ENCODE results near the gene PRSS38.
A peak's percentile ranks its signal among the peaks of the same experiment; 100 is the strongest.

Gene PRSS38

GRCh38 chr1:227815468-227816409 is at the start of gene PRSS38:
Gene PRSS38 (plus strand): TSS chr1:227815675. CDS start chr1:227815717, 42 bp downstream.
- H3K9me3 Mint-ChIP-seq, result peaks cover 29% of the 10 kb centered on the region
- H3K36me3 Mint-ChIP-seq (ENCODE audit: low read depth), result peaks cover 2% of the 10 kb centered on the region
- H3K4me3 Mint-ChIP-seq, result no peak within 1 kb of the TSS
- no peaks in the 10 kb centered on the region for H3K27me3 Mint-ChIP-seq (ENCODE audit: low read depth)
- H3K4me1 Mint-ChIP-seq (ENCODE audit: low read depth), result no peaks in the 10 kb centered on the region
- H3K27ac Mint-ChIP-seq, result no peak within 1 kb of the TSS

DNA sequence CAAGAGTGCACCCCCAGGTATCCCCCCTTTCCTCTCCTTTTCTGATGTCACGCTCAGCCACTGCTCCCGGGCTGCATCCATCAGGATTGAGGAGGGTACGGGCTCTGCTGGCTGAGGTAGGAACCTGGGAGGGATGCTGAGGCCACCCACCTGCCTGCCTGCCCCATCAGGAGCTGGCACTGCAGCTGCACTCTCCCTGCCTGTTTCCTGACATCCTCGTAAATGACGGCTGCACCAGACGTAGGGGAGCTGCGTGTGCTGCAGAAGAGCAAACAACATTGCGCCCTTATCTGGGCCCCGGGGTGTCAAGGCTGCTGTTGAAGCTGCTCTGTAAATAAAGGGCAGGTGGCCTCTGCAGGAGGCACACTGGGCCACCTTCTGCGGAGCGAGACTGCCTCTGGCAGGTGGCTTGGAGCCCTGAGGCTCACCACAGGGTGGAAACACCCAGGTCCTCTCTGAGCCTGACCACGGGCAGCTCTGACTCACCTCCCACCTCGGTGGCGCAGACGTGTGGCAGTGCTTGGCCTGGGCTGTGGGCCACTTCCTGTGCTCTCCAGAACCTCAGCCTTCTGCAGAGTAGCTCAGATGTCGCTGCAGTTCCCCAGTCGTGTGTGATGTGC is 49.4 kb upstream of the PRSS38 start:
- Mint-ChIP-seq H3K9me3 (no peaks in the 10 kb centered on the region), H3K36me3 (ENCODE audit: low read depth) (peaks cover 44% of the 10 kb centered on the region), H3K4me3 (peak overlapping the region; percentile 68), H3K4me1 (ENCODE audit: low read depth) (peaks cover 73% of the 10 kb centered on the region), H3K27me3 (ENCODE audit: low read depth) (no peaks in the 10 kb centered on the region), H3K27ac (peak overlapping the region; percentile 80)

- Mint-ChIP-seq H3K27me3 (ENCODE audit: low read depth) (no peaks in the 10 kb centered on the region), H3K36me3 (ENCODE audit: low read depth) (peaks cover 38% of the 10 kb centered on the region), H3K4me3 (peak overlapping the region; percentile 68), H3K9me3 (no peaks in the 10 kb centered on the region), H3K4me1 (ENCODE audit: low read depth) (peaks cover 68% of the 10 kb centered on the region), H3K27ac (peak overlapping the region; percentile 80)
These were observed 48.7 kb upstream of the PRSS38 start for GRCh38 chr1:227766653-227767277.

- H3K27ac Mint-ChIP-seq, result no peak overlapping the region
- H3K27me3 Mint-ChIP-seq (ENCODE audit: low read depth), result no peaks in the 10 kb centered on the region
- no peaks in the 10 kb centered on the region for H3K9me3 Mint-ChIP-seq
- H3K36me3 Mint-ChIP-seq (ENCODE audit: low read depth), result peaks cover 40% of the 10 kb centered on the region
- peak overlapping the region; percentile 68 for H3K4me3 Mint-ChIP-seq
- peaks cover 69% of the 10 kb centered on the region for H3K4me1 Mint-ChIP-seq (ENCODE audit: low read depth)
These were observed 47.9 kb upstream of the PRSS38 start for GRCh38 chr1:227767401-227768124.

- peaks cover 41% of the 10 kb centered on the region for H3K36me3 Mint-ChIP-seq (ENCODE audit: low read depth)
- no peaks in the 10 kb centered on the region for H3K27me3 Mint-ChIP-seq (ENCODE audit: low read depth)
- H3K9me3 Mint-ChIP-seq, result no peaks in the 10 kb centered on the region
- H3K27ac Mint-ChIP-seq, result no peak overlapping the region
- H3K4me1 Mint-ChIP-seq (ENCODE audit: low read depth), result peaks cover 65% of the 10 kb centered on the region
- H3K4me3 Mint-ChIP-seq, result no peak overlapping the region
These were observed 47.4 kb upstream of the PRSS38 start for GRCh38 chr1:227768125-227768439.

- H3K27me3 Mint-ChIP-seq (ENCODE audit: low read depth), result no peaks in the 10 kb centered on the region
These were observed 46.8 kb upstream of the PRSS38 start for GRCh38 chr1:227768640-227769039.

DNA sequence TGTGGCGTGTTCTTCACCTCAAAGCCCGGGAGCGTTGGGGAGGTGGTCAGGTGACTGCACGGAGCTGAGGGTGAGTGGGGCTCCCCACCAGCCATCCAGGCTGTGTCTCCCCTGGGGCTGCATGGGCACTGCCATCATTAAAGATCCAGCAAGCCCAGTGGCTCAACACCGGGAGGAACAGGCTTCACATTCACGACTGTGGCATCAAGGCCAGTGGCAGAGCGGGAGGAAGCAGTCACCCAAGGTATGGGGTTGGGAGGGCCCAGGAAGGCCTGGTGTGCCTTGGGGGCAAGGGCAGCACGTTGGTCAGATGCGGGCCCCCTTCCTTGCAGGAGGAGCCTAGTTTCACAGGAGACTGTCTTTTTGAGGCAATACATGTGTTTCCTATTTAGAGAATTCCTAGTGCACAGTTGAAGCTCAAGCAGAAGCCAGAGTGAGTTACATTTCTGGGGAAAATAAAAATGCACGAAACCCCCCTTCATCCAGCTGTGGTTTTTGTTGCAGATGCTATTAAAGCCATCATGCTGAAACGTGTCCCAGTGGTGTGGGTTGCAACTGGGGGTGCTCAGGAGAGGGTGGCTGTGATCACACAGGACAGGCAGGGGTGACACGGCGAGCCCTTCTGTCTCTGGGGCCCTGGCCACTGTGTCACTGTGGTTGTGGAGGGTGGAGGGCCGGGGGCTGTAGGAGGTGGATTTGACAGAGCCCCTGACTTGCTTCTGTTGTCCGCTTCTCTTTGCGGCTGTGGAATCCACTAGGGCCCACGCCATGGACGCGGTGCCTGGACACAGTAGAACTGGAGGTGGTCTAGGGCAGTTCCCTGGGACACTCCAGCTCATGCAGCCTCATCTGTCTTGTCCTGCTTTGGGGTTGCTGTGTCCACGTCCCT is 46.2 kb upstream of the PRSS38 start:
- Mint-ChIP-seq H3K36me3 (ENCODE audit: low read depth) (peaks cover 40% of the 10 kb centered on the region), H3K4me1 (ENCODE audit: low read depth) (peaks cover 61% of the 10 kb centered on the region), H3K27me3 (ENCODE audit: low read depth) (no peaks in the 10 kb centered on the region), H3K4me3 (no peak overlapping the region), H3K27ac (no peak overlapping the region), H3K9me3 (no peaks in the 10 kb centered on the region)

More at GRCh38 chr1:227768640-227769039, 46.8 kb upstream of the PRSS38 start:
- peaks cover 41% of the 10 kb centered on the region for H3K36me3 Mint-ChIP-seq (ENCODE audit: low read depth)
- no peak overlapping the region for H3K4me3 Mint-ChIP-seq
- no peaks in the 10 kb centered on the region for H3K9me3 Mint-ChIP-seq
- H3K4me1 Mint-ChIP-seq (ENCODE audit: low read depth), result peaks cover 61% of the 10 kb centered on the region
- no peak overlapping the region for H3K27ac Mint-ChIP-seq

DNA sequence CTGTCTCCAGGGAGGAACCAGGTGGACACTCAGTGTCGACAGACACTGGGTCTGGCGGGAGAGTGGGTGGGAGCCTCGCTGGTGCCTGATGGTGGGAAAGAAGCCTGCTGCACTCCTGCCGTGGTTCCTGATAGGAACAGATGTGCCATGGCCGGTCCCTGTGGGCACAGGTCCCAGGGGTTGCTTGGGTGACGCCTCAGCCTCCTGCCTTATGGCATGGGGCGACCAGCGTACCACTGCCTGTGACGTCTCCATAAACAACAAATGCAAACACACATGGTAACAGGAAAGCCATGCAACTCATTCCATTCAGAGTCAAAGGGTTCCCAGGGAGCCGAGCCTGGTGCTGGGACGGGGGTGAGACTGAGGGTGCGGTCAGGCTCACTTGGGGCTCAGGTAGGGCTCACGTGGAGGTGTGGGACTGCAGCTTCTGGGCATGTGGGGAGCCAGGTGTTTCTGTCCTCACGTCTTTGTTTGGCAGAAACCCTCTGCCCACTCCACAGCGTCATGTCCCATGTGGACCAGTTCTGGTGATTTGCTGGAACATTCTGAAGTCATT is 45.5 kb upstream of the PRSS38 start:
- Mint-ChIP-seq H3K4me1 (ENCODE audit: low read depth) (peaks cover 61% of the 10 kb centered on the region), H3K27me3 (ENCODE audit: low read depth) (no peaks in the 10 kb centered on the region), H3K27ac (no peak overlapping the region), H3K4me3 (no peak overlapping the region), H3K36me3 (ENCODE audit: low read depth) (peaks cover 42% of the 10 kb centered on the region), H3K9me3 (no peaks in the 10 kb centered on the region)

- no peaks in the 10 kb centered on the region for H3K9me3 Mint-ChIP-seq
- H3K4me1 Mint-ChIP-seq (ENCODE audit: low read depth), result peaks cover 55% of the 10 kb centered on the region
- H3K27me3 Mint-ChIP-seq (ENCODE audit: low read depth), result no peaks in the 10 kb centered on the region
- no peak overlapping the region for H3K27ac Mint-ChIP-seq
- peaks cover 42% of the 10 kb centered on the region for H3K36me3 Mint-ChIP-seq (ENCODE audit: low read depth)
- no peak overlapping the region for H3K4me3 Mint-ChIP-seq
These were observed 44.7 kb upstream of the PRSS38 start for GRCh38 chr1:227770812-227771211.

DNA sequence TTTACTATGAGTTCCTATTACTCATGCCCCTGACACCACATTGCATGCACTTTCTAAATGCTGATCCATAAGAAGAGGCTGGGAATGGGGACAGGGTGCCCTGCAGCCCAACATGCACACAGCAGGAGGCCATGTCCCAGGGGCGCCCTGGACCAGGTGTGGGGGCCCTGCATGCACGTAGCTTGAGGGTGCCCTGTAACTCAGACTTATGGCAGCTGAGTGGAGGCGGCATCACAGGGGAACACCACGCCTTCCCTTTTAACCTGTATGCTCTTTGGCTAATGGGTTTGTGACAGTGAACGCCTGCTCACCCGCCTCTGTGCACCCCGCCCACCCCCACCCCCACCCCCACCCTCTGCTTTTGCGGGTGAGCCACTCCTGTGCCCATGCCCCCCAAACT is 44.1 kb upstream of the PRSS38 start:
- Mint-ChIP-seq H3K27ac (no peak overlapping the region), H3K4me3 (no peak overlapping the region), H3K4me1 (ENCODE audit: low read depth) (peaks cover 52% of the 10 kb centered on the region), H3K36me3 (ENCODE audit: low read depth) (peaks cover 40% of the 10 kb centered on the region), H3K27me3 (ENCODE audit: low read depth) (no peaks in the 10 kb centered on the region), H3K9me3 (no peaks in the 10 kb centered on the region)

DNA sequence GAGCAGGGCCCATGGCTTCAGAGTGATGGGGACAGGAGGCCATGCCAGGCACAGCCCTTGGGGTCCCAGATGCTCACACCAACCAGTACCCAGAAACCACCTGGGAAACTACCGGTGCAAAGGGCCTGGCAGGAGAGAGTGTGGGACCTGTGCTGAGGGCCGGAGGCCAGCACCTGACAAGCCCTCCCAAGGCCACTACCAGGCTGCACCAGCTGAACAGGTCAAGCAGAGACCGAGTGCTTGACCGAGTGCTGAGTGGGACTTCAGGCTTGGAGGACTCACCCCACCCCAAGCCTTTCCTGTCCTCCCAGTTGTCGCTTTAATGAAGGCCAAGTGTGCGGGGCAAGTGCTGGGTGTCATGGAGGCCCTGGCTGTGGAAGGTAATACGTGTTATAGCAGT is 43.7 kb upstream of the PRSS38 start:
- Mint-ChIP-seq H3K4me3 (no peak overlapping the region), H3K27me3 (ENCODE audit: low read depth) (no peaks in the 10 kb centered on the region), H3K36me3 (ENCODE audit: low read depth) (peaks cover 39% of the 10 kb centered on the region), H3K9me3 (no peaks in the 10 kb centered on the region), H3K27ac (no peak overlapping the region), H3K4me1 (ENCODE audit: low read depth) (peaks cover 48% of the 10 kb centered on the region)

- Mint-ChIP-seq H3K27ac (peak overlapping the region; percentile 80), H3K4me3 (no peak overlapping the region), H3K36me3 (ENCODE audit: low read depth) (peaks cover 29% of the 10 kb centered on the region), H3K4me1 (ENCODE audit: low read depth) (peaks cover 33% of the 10 kb centered on the region), H3K27me3 (ENCODE audit: low read depth) (no peaks in the 10 kb centered on the region), H3K9me3 (no peaks in the 10 kb centered on the region)
These were observed 41.9 kb upstream of the PRSS38 start for GRCh38 chr1:227773558-227773957.

- peak overlapping the region; percentile 80 for H3K27ac Mint-ChIP-seq
These were observed 41.3 kb upstream of the PRSS38 start for GRCh38 chr1:227774051-227774731.

More at GRCh38 chr1:227774051-227774731, 41.3 kb upstream of the PRSS38 start:
- Mint-ChIP-seq H3K4me1 (ENCODE audit: low read depth) (peaks cover 32% of the 10 kb centered on the region), H3K9me3 (no peaks in the 10 kb centered on the region), H3K27me3 (ENCODE audit: low read depth) (no peaks in the 10 kb centered on the region), H3K4me3 (peak overlapping the region; percentile 68), H3K36me3 (ENCODE audit: low read depth) (peaks cover 25% of the 10 kb centered on the region)
